Activated CD4-positive, alpha-beta T cell treated with anti-CD3 and anti-CD28 coated beads for 24 hours (primary cell): ENCODE measurements around the gene SPSB4.

Source experiments
- DNase-seq, 2 donors: peaks; one replicate each; pipeline ENCODE4 v3.0.0-alpha.2; 2020; ENCODE audit warnings: low read depth in 2 of 2

The SPSB4 gene

DNA sequence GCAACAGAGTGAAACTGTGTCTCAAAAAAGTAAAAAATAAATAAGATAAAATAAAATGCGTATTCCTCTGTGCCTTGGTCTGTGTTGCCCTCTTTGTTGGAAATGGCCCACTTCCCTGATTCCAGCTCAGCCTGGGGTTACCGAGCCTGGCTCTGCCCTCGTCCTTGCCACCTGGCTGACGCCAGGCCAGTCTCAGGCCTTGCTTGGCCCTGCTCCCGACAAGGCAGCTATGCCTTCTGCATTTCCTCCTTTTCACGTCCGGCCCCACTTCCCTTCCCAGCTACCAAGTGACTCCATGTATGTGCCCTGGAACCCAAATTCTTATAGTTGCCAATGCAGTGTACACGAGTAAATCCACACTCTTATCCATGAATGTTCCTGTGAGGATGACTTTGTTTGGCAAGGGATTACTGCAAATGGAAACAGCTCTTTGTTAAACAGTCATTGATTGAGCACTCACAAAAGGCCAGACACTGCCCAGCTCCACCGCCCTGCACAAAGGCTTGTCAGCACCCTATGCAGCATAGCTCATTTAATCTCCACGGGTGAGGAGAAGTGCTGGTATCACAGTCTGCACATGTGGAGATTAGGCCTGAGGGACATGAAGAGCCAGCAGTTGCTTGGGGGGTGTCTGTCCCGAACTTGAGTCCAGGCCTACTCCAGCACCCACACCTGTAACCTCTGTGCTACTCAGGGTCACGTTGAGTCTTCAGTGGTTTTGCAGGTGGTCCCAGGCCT, 25.1 kb downstream of the SPSB4 start:
- DNase-seq = no peak

DNA sequence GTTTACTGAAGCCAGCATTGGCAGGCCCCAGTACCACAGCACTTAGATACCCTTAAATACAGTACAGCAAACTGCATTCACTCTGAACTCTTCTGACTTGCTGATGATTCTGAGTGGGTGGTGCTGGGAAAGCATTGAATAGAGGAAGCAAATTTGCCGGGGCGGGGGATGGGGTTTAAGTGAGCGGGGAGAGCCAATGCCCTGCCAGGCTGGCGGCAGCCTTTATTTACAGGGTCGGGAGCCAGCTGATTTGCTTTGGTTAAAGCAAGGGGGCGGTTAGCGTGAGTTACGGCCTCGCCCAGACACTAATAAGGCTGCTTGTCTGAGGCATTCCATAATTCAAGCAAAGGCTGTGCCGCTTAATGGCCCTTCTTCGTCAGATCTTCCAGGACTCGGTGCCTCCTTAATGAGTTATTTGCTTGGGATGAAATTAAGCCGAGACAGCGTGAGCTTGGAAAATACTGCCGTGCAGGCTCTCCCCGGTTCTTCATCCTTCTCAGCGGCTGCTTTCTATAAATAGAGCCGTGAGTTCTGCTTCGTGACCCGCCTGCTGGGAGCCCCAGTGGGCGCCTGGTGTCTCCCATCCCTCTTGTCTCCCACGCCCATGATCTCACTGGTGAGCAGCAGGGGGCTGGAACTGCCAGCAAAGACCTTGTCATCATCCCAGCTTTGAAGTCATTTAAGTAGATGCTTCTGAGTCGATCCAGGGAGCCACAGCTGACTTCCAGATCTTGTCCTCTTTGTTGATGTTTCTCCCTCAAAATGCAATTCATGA, 25.8 kb downstream of the SPSB4 start:
- DNase-seq = no peak

DNA sequence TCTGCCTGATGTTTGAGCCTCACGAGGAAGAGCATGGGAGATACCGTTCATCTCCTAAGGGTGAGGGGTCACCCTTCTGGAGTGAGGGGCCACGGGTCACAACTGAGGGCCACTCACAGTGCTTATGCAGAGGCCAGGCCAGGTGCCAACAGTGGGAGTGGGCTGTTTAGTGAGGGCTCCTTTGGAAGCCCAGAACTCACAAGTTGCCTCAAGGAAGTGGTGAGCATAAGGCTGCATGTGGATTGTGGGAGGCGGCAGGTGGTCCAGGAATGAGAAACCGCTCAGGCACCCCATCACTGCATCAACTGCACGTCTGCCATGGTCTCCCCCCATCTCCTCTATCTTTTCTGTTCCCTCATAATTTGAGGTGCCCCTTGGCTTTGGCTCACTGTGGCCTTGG, 26.5 kb downstream of the SPSB4 start:
- DNase-seq = no peak

DNA sequence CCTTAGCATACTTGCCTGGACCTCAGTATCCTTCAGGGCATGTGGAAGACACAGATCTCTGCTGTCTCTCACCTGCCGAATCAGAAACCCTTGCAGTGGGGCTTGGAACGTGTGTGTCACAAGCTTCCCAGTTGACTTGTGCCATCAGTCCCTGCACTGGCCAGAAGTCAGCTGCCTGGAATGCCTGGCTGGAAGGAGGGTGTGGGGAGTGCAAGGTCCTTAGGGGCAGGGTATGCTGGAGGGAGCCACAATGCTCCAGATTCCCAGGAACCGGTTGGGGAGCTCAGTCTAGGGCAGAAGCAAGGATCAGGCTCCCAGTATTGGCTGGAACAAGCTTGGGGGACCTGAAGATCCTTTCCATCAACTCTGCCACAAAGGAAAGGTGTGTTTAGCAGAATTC, 27.1 kb downstream of the SPSB4 start:
- DNase-seq = no peak

DNA sequence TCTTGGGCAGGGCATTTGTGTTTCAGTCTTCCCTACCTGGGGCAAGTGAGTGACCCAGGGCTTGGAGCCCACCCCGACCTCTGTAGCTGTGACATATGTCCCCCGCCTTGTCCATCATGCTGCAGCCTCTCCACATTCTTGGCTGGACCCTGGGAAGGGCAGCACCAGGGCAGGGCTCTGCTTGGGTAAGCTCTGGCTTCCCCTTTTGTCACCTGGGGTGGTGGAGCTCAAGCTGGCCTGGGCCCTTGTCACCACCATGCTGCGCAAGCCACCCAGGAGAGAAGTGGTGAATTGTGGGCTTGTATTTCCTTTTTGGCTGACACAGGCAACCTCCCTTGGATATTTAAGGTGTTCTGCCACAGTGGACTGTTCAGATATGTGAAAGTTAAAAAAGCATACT, 29.3 kb downstream of the SPSB4 start:
- no peak for DNase-seq

DNA sequence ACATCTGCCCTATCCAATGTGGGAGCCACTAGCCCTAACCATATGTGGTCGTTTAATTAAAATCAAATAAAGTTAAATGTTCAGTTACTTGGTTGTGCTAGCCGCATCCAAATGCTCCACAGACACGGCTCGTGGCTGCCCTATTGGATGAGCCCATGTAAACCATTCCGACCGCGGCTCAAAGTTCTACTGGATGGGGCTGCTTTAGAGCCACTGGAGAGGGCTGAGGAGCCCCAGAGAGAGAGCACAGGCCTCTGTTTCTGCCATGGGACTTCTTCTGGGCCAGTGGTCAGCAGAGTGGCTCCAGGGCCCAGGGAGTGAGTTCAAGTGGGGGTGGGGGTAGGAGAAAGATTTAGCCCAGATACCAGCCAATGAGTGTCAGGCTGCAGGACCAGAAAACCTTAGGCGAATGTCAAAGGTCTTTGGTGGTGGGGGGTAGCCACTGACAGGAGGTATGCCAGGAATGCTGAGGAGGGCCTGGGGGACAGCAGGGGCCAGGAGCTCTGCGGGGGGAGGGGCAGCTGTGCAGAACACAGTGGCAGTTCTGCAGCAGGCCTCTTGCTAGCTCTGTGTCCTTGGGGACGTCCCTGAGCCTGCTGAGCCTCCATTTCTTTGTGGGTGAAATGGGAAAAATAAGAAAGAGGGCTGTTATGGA, 30.1 kb downstream of the SPSB4 start:
- no peak for DNase-seq

DNA sequence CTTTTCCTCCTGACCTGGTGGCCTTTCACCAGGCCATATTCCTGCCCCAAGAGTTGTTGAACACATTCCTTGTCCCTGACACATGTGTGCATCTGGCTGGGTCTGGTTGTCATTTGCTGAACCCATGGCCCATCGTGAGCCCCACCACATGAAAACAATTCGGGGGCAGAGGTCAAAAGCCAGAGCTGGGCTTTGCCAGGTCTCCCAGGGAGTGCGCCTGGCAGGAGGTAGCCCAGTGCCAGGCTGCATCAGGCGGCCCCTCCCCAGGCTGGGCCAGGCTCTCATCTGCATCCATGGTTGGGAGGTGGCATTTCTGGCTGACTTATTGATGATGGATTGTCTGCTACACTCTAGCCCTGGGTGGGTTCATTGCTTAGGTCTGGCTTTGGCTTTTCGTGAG, 30.9 kb downstream of the SPSB4 start:
- no peak for DNase-seq

DNA sequence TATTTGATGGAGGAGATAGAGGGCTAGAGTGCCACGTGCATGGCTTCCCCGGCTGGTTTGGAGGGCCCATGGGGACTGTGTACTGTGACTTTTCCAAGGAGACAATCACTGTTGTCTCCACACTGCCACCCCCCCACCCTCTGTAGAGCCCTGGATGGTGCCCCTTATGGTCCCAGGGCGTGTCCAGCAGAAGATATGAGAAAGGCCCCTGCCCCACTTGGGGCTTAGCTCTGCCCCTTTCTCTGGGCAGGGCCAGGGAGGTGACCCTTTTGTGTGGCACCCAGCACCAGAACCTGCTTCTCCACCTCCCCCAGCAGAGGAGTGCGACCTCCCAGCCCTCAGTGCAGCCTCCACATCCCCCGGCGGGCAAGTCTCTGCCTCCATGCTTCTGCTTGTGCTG, 32.1 kb downstream of the SPSB4 start:
- DNase-seq = no peak

DNA sequence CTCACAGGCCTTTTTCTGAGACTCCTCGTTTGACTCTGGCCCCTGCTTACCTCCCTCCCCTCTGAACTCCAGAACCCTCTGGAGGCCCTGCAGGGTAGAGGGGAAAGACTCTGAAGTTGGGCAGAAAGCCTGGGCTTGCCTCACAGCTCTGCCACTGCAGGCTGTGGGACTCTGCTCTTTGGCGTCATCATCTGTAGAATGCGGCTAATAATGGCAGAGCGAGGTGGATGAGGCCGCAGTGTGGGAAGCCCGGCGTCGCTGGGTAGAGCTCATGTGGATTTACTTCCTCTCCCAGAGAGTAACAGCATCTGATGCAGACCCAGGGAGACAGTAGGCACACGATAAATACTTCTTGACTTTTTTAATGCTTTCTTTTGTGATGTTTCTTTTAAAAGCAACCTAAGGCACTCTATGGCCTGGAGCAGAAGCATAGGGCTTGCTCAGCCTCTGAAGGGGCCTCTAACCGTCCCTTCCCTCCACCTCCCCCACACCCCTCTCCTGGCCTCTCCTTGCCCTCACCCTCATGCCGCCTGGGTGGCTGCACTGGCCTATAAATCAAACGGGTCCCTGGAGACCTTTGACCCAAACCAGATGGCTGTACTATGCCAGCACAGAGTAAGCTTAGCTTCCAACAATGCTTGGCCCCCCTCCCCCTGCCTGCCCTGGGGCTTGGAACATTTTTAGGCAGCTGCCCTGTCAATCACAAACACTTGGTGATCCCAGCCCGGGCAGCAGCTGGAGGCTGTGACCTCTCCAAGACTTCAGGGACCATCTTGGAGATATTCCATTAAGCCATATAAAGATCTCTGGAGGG, 32.9 kb downstream of the SPSB4 start:
- no peak for DNase-seq

DNA sequence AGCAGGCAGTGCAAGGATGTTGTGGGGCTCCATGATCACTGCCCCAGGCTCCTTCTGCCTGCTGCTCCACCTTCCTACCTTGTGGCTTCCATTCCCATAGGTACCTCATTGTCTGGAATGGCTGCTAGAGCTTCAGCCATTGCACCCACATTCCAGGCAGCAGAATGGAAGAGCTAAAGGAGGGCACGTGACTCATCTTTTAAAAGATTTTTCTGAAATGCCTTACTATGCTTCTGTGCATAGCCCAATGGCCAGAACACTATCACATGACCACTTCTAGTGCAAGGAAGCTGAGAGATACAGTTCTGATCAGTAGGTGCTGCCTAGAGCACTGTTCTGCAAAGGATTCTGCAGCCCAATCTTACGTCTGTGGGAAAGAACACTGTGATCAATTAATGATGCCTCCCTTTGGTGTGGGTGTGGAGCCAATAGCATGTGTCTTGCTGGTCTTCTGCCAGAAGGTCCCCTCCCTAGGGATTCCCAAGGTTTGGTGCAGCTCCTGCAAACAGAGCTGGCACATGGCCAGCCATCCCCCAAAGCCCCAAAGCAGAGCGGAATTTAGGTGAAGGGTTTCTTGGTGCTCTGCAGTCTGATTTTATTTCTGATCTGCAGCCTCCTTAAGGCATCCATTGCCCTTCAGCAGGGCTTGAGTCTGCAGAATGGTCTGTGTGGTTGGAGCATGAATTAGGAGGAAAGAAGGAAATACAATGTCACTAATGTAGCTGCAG, 34.4 kb downstream of the SPSB4 start:
- no peak for DNase-seq

DNA sequence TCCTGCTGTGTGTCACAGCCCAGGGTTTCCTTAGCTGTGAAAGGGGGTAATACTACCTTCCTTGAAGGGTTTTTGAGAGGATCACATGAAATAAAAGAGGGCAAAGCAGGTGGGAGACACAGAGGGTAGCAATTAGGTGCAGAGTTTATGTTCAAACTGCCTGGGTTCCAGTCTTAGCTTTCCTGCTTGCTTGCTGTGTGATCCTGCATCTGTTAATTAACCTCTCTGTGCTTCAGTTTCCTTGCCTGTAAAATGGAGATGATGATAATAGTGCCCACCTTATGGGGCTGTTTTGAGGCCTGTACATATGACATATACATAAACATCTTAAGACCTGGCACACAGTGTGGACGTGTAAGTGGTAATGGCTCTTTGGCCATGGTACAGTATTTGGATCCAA, 35.0 kb downstream of the SPSB4 start:
- no peak for DNase-seq

DNA sequence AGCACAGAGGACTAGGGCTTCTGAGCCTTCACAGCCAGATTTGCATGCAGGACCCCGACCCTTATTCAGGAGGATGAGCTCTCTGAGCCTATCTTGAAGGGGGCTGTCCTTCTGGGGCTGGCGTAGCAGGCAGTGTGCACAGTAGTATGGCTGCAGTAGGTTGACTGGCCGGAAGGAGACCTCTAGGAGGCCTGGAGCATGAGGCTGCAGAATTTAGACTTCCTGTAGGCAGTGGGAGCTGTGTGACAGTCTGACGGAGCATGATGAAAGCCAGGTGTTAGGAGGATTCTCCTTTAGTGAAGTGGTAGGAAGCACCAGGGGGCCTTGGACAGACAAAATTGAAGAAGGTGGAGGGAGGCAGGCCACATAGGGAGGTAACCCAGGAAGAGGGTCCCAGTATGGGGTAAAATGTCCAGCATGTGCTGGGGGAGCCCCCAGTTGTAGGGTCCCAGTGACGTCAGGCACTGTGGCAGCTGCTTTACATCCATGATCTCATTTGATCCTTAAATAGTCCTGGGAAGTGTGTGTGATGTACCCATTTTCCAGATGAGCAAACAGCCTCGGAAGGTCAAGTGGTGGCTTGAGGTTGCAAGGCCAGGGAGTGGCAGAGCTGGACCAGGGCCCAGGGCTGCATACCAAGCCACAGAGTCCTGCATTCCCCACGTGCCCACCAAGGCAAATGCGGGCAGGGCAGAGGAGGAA, 36.1 kb downstream of the SPSB4 start:
- DNase-seq = no peak

DNA sequence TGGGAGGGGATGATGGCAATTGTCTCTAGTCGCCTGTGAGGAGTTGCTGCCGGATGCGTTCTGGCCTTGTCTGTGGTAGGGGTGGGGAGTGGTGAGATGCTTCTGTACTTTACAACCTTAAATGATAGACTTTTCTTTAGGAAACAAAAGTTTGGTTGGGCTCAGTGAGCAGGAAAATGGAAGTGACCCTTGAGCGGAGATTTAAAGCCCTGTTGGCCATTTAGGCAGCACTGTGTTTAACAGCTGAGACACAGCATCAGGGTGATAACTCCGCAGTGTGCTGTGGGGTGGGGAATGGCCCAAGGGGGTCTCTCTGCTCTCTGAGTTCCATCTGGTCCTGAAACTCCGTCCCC, 36.6 kb downstream of the SPSB4 start:
- DNase-seq = no peak

DNA sequence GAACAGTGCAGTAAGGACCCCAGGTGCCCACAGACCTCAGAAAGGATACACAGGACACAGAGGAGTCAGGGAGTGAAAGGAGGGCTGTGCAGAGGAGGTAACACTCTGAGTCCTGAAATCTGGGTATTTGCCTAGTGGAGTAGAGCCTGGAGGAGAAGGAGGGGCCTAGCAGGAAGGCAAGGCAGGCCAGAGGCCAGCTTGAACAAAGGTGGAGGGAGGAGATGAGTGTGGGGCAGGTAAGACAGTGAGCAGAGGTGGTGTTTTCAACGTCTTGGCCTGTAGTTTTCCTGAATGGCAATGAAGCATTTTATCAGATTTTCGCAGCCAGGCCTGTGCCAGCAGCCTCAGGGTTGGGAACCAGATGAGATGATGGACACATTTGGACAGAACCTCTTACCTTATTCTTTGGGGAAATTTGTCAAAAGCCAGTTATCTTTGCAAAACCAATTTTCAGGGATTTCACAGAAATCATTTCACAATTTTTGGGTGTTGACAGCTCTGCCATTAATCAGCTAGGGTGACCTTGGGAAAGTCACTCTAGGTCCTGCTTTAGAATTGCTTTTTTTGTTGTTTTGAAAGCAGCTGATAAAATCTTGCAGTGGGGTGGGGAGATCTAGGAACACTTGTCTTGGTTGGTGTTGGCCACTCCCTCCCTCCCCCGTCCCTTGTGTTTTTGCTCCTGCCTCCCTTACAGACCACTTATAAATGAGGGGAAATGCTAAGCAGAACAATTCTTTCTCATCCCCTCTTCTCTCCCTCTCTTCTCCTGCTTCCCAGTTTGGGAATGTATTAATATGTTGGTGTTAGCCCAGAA, 38.4 kb downstream of the SPSB4 start:
- no peak for DNase-seq

DNA sequence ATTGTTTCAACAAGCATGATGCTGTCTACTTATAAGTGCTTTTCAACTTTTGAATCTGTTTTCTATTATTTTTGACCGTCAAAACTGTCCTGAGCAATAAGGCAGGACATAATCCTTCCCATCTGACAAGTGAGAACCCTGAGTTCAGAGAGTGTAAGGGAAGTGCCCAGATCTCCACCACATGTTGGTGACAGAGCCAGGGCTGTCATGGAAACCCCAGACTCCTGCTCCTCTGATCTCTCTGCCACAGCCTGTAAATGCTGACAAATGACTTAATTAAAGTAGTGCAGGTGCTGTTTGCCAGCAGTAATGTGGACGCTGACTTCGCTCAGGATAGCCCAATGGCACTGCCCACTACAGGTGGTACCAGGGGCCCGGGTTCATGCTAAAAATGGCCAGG, 40.3 kb downstream of the SPSB4 start:
- no peak for DNase-seq

DNA sequence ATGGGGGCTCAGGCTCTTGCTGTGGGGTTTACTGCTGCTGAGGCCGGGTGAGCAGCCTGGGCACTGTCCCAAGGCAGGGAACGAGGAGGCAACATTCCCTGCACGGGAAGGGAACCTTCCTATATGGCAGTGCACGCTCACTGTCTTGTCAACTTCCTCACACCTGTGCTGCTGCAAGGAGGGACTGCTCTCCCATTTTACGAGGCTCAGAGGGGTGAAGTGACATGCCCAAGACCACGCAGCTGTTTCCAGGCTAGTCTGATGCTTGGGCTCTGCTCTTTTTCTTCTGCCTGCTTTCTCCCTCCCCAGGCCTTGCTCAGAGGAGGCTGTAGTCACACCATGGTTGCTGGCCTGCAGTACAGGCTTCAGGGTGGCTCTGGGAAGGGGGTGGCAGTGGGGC, 41.5 kb downstream of the SPSB4 start:
- DNase-seq = no peak

DNA sequence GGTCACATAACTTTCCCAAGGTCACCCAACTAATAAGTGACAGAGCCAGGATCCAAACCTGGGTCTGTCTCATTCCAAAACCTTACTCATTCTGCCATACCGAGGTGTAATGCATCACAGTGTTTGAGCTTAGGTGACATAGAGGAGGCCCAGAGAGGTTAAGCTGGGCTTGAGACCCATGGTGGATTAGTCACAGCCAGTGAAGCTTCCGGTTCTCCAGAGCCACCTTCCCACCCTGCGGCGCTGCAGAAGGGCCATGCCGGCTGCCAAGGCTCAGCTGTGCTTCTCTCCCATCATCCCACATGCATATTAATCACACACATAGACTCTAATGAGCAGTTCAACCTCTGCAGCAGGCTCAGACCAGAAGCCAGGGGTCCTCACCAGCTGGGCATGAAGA, 42.2 kb downstream of the SPSB4 start:
- no peak for DNase-seq

DNA sequence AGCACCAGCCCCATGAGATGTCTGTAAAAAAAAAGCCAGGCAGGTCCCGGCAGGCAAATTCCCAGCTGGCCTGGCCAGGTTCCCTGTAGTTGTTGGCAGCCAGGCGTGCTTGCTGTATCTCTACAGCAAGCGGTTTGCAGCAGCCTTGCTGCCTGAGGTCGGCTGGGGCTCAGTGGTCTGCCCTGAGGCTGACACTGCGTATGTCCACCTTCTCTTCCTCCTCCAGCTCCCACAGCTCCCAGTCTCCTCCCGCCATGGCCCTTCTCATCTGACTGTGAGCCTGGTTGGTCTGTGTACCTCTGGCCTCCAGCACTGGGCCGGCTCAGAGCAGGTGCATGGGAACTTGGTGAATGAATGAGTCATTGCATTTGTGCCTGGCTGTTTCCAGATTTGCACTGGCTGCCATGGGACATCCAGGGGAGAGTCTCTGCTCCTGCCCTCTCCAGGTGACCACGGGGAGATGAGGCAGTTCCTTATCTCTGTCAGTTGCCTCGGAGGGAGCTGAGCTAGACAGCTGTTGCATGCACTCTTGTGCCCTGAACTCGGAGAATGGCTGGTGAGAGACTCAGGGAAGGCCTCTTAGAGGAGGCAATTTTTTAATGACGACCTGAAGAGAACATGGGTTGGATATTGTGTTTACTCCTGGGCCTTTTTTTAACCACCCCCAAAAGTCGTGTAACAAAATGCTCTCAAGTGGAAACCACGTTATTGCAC, 43.0 kb downstream of the SPSB4 start:
- no peak for DNase-seq

DNA sequence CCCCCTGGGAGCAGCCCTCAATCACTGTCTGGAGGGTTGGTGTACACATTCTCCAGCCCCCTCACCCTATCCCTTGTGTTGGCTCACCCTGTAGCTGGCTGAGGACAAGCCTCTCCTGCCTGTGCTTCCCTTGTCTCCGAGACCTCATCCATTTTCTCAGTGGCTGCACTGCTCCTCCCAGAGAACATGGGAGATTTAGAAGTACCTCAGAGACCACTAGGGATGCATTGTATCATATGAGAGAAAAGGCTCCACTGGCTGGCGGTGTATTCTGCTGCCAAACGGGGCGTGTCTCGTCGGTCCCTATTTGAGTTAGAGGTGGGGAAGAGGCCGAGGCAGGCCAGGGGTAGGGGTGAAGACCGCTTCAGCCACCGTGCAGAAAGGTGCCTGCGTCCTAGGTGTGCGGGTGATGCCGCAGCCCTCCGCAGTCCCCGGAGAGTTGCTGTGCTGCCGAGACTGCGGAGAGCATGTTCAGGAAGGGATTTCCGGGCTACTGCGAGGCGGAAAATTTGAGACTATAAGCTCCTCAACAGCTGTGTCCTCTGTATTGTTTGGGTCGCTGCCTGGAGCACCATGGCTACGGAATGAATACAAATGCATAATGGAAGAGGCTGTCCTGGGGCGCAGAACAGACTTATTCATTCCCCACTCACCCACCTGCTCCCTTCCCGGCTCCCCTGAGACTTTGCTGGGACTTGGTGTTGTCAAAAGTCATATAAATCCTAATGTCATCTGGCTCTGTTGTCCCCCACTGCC, 43.8 kb downstream of the SPSB4 start:
- DNase-seq = no peak
